UCSD-AML1 (cell line): ENCODE results near the gene SIGLEC6.
"Not testable (repeated sequence)": the region's sequence is repeated elsewhere in the genome, so short reads cannot be mapped to it uniquely, and the experiment has no call there.

ENCODE experiments used
- DNase-seq: peaks from one replicate; lab custom pipeline; 2025; ENCODE audit not compliant: unreplicated experiment; lab: John Stamatoyannopoulos, UW

Gene SIGLEC6

GRCh38 chr19:51513968-51514367 lies 17.5 kb downstream of the SIGLEC6 start:
- DNase-seq, result no peak

- DNase-seq, result peak; percentile 36
Measured at GRCh38 chr19:51511353-51511752, 20.1 kb downstream of the SIGLEC6 start.

GRCh38 chr19:51509823-51510660 lies 21.4 kb downstream of the SIGLEC6 start:
- DNase-seq, result no peak

- peak; percentile 27 for DNase-seq
Measured at GRCh38 chr19:51508059-51508733, 23.3 kb downstream of the SIGLEC6 start.

GRCh38 chr19:51507640-51508058 lies 23.8 kb downstream of the SIGLEC6 start:
- DNase-seq, result no peak

GRCh38 chr19:51507192-51507591 lies 24.3 kb downstream of the SIGLEC6 start:
- no peak for DNase-seq

- no peak for DNase-seq
Measured at GRCh38 chr19:51505904-51506303, 25.6 kb downstream of the SIGLEC6 start.

- DNase-seq, result no peak
Measured at GRCh38 chr19:51503896-51504295, 27.6 kb downstream of the SIGLEC6 start.

- DNase-seq, result no peak
Measured at GRCh38 chr19:51503286-51503817, 28.1 kb downstream of the SIGLEC6 start.

GRCh38 chr19:51501594-51502263 lies 29.7 kb downstream of the SIGLEC6 start, which contains the start of gene SIGLEC12:
Gene SIGLEC12, minus strand, starts transcription at chr19:51501800. Its CDS starts 67 bp downstream, at chr19:51501733.
- peak; percentile 46 for DNase-seq

GRCh38 chr19:51500931-51501330 lies 30.5 kb downstream of the SIGLEC6 start:
- not testable (repeated sequence) for DNase-seq

- no peak for DNase-seq
Measured at GRCh38 chr19:51497666-51498065, 33.8 kb downstream of the SIGLEC6 start.

GRCh38 chr19:51493776-51494175 lies 37.7 kb downstream of the SIGLEC6 start:
- DNase-seq, result no peak

GRCh38 chr19:51491586-51491985 lies 39.9 kb downstream of the SIGLEC6 start:
- DNase-seq, result no peak

GRCh38 chr19:51490676-51491075 lies 40.8 kb downstream of the SIGLEC6 start:
- no peak for DNase-seq

- DNase-seq, result no peak
Measured at GRCh38 chr19:51489113-51489512, 42.4 kb downstream of the SIGLEC6 start.

GRCh38 chr19:51488491-51488890 lies 43.0 kb downstream of the SIGLEC6 start:
- DNase-seq, result no peak

GRCh38 chr19:51485960-51486660 lies 45.4 kb downstream of the SIGLEC6 start:
- no peak for DNase-seq

GRCh38 chr19:51480590-51480989 lies 50.9 kb downstream of the SIGLEC6 start:
- DNase-seq, result peak; percentile 32

- DNase-seq, result no peak
Measured at GRCh38 chr19:51479531-51480331, 51.7 kb downstream of the SIGLEC6 start.
